Pancreas (tissue), 10 donors: ENCODE data around the gene SFMBT2. TPM values are rescaled to one million over a fixed set of nuclear protein-coding genes. Genes with fewer than 3 reads are reported as not detected.
A peak's percentile ranks its signal among the peaks of the same experiment; 100 is the strongest.

ENCODE experiments used
- ATAC-seq, 4 donors: fragments of 200-7000 bp; cut with Tn5 transposase; one replicate each; pipeline versions ENCODE4 v1.8.0 to v1.9.1; 2020; ENCODE audit warnings: mild to moderate bottlenecking in 4 of 4, moderate library complexity in 4 of 4
- DNase-seq, 6 donors: peaks; one replicate each; pipeline ENCODE4 v3.0.0-alpha.2; 2020
- FAIRE-seq: peaks from 2 replicates; lab custom pipeline; 2012; peaks lifted over from hg19 to GRCh38; lab: Jason Lieb, UNC
- H3K27ac ChIP-seq, 4 donors: fragments of 200-600 bp; sonication (generic); 1 replicate in 3 of 4; 2 replicates in 1 of 4; pipeline versions ENCODE4 v1.5.0 to v1.8.0; 2020
- H3K27me3 ChIP-seq, 4 donors: fragments of 200-600 bp; one replicate each; pipeline ENCODE4 v1.8.0; 2021
- H3K36me3 ChIP-seq, 3 donors: fragments of 200-600 bp; sonication (generic) in 1 of 3; one replicate each; pipeline versions ENCODE4 v1.5.0 to v1.8.0; 2020 to 2021
- H3K4me1 ChIP-seq, 3 donors: fragments of 200-600 bp; one replicate each; pipeline ENCODE4 v1.8.0; 2021
- H3K4me3 ChIP-seq, 4 donors: fragments of 200-600 bp; sonication (generic) in 2 of 4; one replicate each; pipeline versions ENCODE4 v1.5.0 to v1.8.0; 2020 to 2021
- H3K9me3 ChIP-seq, 4 donors: fragments of 200-600 bp; one replicate each; pipeline ENCODE4 v1.8.0; 2021
- WGBS, 2 donors: extraction: QIAGEN DNeasy Blood & Tissue Kit; methylation state at CpG; one replicate each; pipeline ENCODE4 v1.1.7; 2013; 5-methylcytosine and 5-hydroxymethylcytosine counted together
- intact Hi-C, 3 donors: fragments of 100-400 bp; cut with DNase I; formaldehyde crosslinking; loops; one replicate each; pipeline versions ENCODE4 v1.11.1 to v1.14.2; 2022
- polyA plus RNA-seq, 2 donors: library from polyadenylated mRNA; stranded (reverse); fragments of 200-250 nt; gene quantifications; one replicate each; pipeline ENCODE4 v1.2.3, GENCODE V29; 2013
- total RNA-seq, 6 donors: library from RNA; stranded (reverse); fragmentation: NEBNext Ultra II Directional in 4 of 6; extraction: Animal tissue kit (Norgen Biotek cat#: 25700) in 4 of 6; gene quantifications; one replicate each; pipeline versions ENCODE4 v1.2.1 to v1.2.4, GENCODE V29; 2021 to 2023
- TF ChIP-seq, protein P1 (sequence below), 4 donors: fragments of 200-600 bp; sonication (generic) in 3 of 4; IDR thresholded peaks; one replicate each; pipeline versions ENCODE4 v1.5.0 to v1.8.0; 2021; ENCODE audit warnings: antibody characterized with exemption in 4 of 4
- donor health status: healthy with polysubstance abuse.
- donor health status: DM: no; HTN: no; CAD: no; lungs with moderate emphysema.
- donor health status: DM: no; HTN: no; CAD: no.
- donor health status: control.
- donor health status: control.
- donor health status: Bipolar disorder and iron deficiency.
- donor health status: DM: yes; HTN: yes; CAD: no.
- donor health status: DM: no; HTN: no; CAD: no.
- donor health status: DM: no; HTN: no; CAD: no.
- donor health status: DM: yes; HTN: yes; CAD: no.

The SFMBT2 gene
- total and polyA plus RNA-seq, 8 donors = 0.65 to 9.4 (median 1.9) TPM

DNA sequence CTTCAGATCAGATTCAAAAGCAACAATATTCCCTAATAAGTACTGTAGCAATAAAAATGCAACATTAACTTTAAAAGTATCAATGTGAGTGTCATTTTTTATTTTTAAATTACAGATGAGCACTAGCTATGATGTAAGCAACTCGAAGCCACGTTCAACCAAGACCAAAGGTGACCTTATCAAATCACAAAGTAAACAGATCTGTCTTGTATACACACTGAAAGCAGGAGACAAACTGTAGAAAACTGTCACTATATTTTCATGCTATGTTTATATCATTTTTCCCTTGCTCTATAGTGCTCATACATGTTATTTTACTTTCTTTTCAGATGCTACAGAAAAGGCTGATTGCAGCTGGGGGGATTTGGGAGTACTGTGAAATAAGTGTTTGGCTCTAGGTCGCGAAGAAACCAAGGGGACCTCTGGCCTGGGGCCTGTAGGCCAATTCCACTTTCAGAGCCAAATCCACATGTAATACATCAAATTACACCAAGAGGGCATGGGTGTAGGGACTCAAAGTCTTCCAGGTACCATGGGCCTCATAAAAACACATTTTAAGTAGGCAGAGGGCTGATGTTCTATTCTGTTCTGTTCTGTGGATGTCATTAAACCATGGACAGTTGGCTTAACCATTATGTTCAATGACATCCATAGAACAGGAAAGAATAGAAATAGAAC lies 245.2 kb downstream of the SFMBT2 start:
- H3K27ac ChIP-seq = no peak overlapping the region
- intact Hi-C loops = no loop called here
- no peak for FAIRE-seq
- no peak overlapping the region for H3K4me3 ChIP-seq
- TF ChIP-seq, protein P1, sequence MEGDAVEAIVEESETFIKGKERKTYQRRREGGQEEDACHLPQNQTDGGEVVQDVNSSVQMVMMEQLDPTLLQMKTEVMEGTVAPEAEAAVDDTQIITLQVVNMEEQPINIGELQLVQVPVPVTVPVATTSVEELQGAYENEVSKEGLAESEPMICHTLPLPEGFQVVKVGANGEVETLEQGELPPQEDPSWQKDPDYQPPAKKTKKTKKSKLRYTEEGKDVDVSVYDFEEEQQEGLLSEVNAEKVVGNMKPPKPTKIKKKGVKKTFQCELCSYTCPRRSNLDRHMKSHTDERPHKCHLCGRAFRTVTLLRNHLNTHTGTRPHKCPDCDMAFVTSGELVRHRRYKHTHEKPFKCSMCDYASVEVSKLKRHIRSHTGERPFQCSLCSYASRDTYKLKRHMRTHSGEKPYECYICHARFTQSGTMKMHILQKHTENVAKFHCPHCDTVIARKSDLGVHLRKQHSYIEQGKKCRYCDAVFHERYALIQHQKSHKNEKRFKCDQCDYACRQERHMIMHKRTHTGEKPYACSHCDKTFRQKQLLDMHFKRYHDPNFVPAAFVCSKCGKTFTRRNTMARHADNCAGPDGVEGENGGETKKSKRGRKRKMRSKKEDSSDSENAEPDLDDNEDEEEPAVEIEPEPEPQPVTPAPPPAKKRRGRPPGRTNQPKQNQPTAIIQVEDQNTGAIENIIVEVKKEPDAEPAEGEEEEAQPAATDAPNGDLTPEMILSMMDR (IDR thresholded peaks at IDR 0.05) = no peak
- ATAC-seq = no peak
- 46 to 50% methylated on average over 4 of the region's 4 CpGs for WGBS, 2 donors
- H3K27me3 ChIP-seq = no peaks in the 10 kb centered on the region
- no peak for DNase-seq
- no peaks in the 10 kb centered on the region for H3K9me3 ChIP-seq
- H3K4me1 ChIP-seq = no peaks in the 10 kb centered on the region
- no peaks in the 10 kb centered on the region for H3K36me3 ChIP-seq

DNA sequence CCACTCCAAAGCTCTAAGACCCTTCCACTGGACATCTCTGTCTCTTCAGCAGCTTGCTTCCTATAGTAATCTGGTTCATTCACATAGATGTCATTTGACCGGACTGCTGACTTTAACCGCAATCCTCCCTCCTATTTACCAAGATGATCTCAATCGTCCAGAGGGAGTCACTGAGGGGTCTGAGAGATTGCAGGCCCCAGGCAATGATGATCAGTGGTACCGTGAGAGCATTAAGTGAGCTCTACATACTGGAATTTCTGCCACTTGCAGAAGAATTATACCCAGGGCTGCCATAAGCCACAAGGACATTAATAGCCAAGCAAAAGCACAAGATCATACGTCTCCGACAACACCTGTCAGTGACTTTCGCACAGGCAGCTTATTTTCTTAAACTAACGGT lies 245.9 kb downstream of the SFMBT2 start:
- H3K27me3 ChIP-seq = no peaks in the 10 kb centered on the region
- H3K27ac ChIP-seq = no peak overlapping the region
- H3K4me1 ChIP-seq = no peaks in the 10 kb centered on the region
- ATAC-seq (no peak), DNase-seq (no peak), FAIRE-seq (no peak)
- WGBS, 2 donors = 82 to 91% methylated on average over 8 of the region's 8 CpGs
- TF ChIP-seq, protein P1 (IDR thresholded peaks at IDR 0.05) = no peak
- H3K9me3 ChIP-seq = no peaks in the 10 kb centered on the region
- no peak overlapping the region for H3K4me3 ChIP-seq
- H3K36me3 ChIP-seq = no peaks in the 10 kb centered on the region
- intact Hi-C loops = no loop called here

DNA sequence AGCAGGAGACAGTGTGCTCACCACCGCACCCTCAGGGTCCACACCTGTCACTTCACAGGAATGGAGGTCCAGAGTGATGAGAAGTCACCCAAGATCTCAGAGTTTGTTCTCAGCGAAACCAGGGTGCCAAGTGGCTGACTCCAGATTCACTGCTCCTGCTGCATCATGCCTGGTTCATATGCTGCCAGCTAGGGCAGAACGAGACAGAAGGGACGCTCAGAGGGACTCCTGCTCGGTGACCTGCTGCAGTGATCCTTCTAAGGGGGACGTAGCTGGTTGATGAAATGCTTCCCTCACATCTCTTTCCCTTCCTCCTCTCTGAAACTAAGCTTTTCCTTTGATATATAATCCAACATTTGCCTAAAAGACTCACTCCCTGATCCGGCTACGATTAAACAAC lies 248.5 kb downstream of the SFMBT2 start:
- intact Hi-C loops = no loop called here
- DNase-seq = no peak
- Histone ChIP-seq H3K27me3 (no peaks in the 10 kb centered on the region), H3K27ac (no peak overlapping the region), H3K9me3 (no peaks in the 10 kb centered on the region), H3K36me3 (no peaks in the 10 kb centered on the region), H3K4me1 (no peaks in the 10 kb centered on the region), H3K4me3 (no peak overlapping the region)
- 76 to 94% methylated on average over 8 of the region's 8 CpGs for WGBS, 2 donors
- no peak for FAIRE-seq
- TF ChIP-seq, protein P1 (IDR thresholded peaks at IDR 0.05) = no peak
- ATAC-seq = no peak

DNA sequence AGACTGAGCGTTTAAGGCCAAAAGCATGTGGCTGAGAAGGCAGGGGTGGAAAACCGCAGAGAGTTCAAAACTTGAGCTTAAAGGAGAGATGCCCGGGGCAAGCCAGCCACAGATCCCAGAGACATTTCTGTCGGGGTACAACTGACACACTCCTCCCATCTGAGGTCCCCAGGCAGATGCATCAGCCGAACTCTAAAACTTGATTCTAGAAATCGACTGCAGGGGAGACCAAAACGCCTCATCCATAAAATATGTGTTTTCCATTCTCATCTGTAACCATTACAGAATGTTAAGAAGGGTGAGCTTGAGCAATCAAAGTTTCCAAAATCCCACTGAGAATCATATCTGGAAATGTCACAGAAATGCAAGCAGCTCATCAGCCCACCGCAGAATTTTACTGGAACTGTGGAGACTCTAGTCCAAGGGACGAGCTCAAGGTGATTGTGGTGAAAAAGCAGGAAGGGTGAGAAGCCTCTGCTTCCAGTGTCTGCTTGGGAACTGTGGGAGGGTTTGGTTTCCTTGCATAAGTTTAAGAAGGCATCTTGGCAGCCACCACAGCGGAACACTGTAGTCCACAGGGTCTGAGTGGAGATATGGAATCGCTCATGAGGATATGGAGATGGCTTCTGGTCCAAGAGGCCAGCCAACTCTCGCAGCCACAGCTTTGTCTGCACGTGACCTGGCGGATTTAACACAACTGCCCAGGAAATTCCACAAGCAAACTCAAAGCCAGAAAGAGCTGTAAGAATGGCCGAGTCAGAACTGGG lies 249.2 kb downstream of the SFMBT2 start:
- intact Hi-C loops = no loop called here
- Histone ChIP-seq H3K27ac (no peak overlapping the region), H3K4me3 (no peak overlapping the region), H3K36me3 (no peaks in the 10 kb centered on the region), H3K4me1 (no peaks in the 10 kb centered on the region), H3K27me3 (no peaks in the 10 kb centered on the region), H3K9me3 (no peaks in the 10 kb centered on the region)
- TF ChIP-seq, protein P1 (IDR thresholded peaks at IDR 0.05) = no peak
- DNase-seq (no peak), ATAC-seq (peak in 3 of 4 donors; percentile 37 to 70 (median 45)), FAIRE-seq (no peak)
- WGBS, 2 donors = 62 to 80% methylated on average over 15 of the region's 15 CpGs

DNA sequence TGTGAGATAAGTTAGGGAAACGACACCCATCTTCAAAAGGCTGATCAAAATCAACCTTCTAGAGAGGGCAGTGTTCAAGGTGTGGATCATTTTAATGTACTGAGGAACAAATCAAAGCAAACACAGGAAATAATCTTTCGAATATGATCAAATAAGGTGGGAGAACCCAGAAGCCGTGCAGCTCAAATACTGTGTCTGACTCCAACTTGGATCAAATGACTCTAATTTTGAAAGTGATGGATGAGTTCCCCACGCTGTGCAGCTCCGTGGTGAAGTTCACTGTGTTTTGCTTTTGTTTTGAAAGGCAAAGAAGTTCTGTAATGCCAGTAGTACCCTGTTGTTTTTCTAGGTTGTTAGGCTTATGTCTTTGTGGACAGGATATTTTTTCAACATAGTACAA lies 250.9 kb downstream of the SFMBT2 start:
- H3K27ac ChIP-seq = no peak overlapping the region
- intact Hi-C loops = no loop called here
- 42 to 54% methylated on average over 5 of the region's 5 CpGs for WGBS, 2 donors
- DNase-seq (no peak), ATAC-seq (no peak), FAIRE-seq (no peak)
- H3K4me3 ChIP-seq = no peak overlapping the region
- no peaks in the 10 kb centered on the region for H3K27me3 ChIP-seq
- TF ChIP-seq, protein P1 (IDR thresholded peaks at IDR 0.05) = no peak
- no peaks in the 10 kb centered on the region for H3K36me3 ChIP-seq
- no peaks in the 10 kb centered on the region for H3K9me3 ChIP-seq
- no peaks in the 10 kb centered on the region for H3K4me1 ChIP-seq
